Smooth muscle cell (in vitro differentiated cells): ENCODE data around the gene TRPM2. TPM values are rescaled to one million over a fixed set of nuclear protein-coding genes. Genes with fewer than 3 reads are reported as not detected.

Source experiments
- DNase-seq: peaks from one replicate; lab custom pipeline; 2025; ENCODE audit not compliant: unreplicated experiment; lab: John Stamatoyannopoulos, UW
- H2AFZ ChIP-seq: fragments of 200-600 bp; sonication (generic); 2 replicates; pipeline ENCODE4 v1.6.0; 2016; ENCODE audit warnings: antibody characterized with exemption, low read depth, mild to moderate bottlenecking
- H3F3A ChIP-seq: fragments of 200-600 bp; sonication (generic); 2 replicates; pipeline ENCODE4 v1.6.0; 2017; ENCODE audit warnings: antibody characterized with exemption, low read depth
- H3K27ac ChIP-seq: fragments of 200-600 bp; sonication (generic); 2 replicates; pipeline ENCODE4 v1.5.1; 2016; ENCODE audit warnings: low read depth, mild to moderate bottlenecking
- H3K27me3 ChIP-seq: fragments of 200-600 bp; sonication (generic); 2 replicates; pipeline ENCODE4 v1.6.1; 2016; ENCODE audit warnings: low read depth, mild to moderate bottlenecking
- H3K36me3 ChIP-seq: fragments of 200-600 bp; sonication (generic); 2 replicates; pipeline ENCODE4 v1.5.1; 2016; ENCODE audit warnings: low read depth
- H3K4me1 ChIP-seq: fragments of 200-600 bp; sonication (generic); 2 replicates; pipeline ENCODE4 v1.5.1; 2016; ENCODE audit warnings: low read depth
- H3K4me2 ChIP-seq: fragments of 200-600 bp; sonication (generic); 2 replicates; pipeline ENCODE4 v1.6.0; 2016; ENCODE audit warnings: mild to moderate bottlenecking
- H3K4me3 ChIP-seq: fragments of 200-600 bp; sonication (generic); 2 replicates; pipeline ENCODE4 v1.5.1; 2016; ENCODE audit warnings: mild to moderate bottlenecking
- H3K79me2 ChIP-seq: fragments of 200-600 bp; sonication (generic); 2 replicates; pipeline ENCODE4 v1.6.0; 2016; ENCODE audit warnings: low read depth, mild to moderate bottlenecking
- H3K9ac ChIP-seq: fragments of 200-600 bp; sonication (generic); 2 replicates; pipeline ENCODE4 v1.6.0; 2016; ENCODE audit warnings: low read depth
- H3K9me3 ChIP-seq: fragments of 200-600 bp; sonication (generic); replicated peaks from 2 replicates; pipeline ENCODE4 v1.5.1; 2016; ENCODE audit warnings: low read depth
- H4K20me1 ChIP-seq: fragments of 200-600 bp; sonication (generic); 2 replicates; pipeline ENCODE4 v1.6.0; 2016; ENCODE audit warnings: low read depth
- CTCF ChIP-seq: fragments of 200-600 bp; sonication (generic); IDR thresholded peaks from 2 replicates; pipeline ENCODE4 v1.5.1; 2017; ENCODE audit warnings: borderline replicate concordance, mild to moderate bottlenecking, antibody characterized with exemption; ENCODE audit not compliant: insufficient read depth, poor library complexity, severe bottlenecking
- WGBS: methylation state at CpG from one replicate; pipeline ENCODE4 v1.1.7; 2016; ENCODE audit warnings: low lambda C conversion rate; 5-methylcytosine and 5-hydroxymethylcytosine counted together
- polyA plus RNA-seq: library from polyadenylated mRNA; unstranded; fragments of >200 nt; fragmentation: Nextera tagmentation; extraction: Ambion mirVana; gene quantifications from 2 replicates; pipeline ENCODE4 v1.2.1, GENCODE V29; 2016
- total RNA-seq: library from RNA; depleted of rRNA; stranded (reverse); fragments of >200 nt; gene quantifications from 2 replicates; pipeline ENCODE4 v1.2.3, GENCODE V29; 2014

Gene TRPM2
- total and polyA plus RNA-seq, 2 experiments from 2014 or later = 0.31 TPM; not detected in 1

- Histone ChIP-seq H3K27me3 (no peaks in the 10 kb centered on the region), H3K4me3 (no peak overlapping the region), H3K9ac (no peak overlapping the region), H3K4me2 (no peak overlapping the region), H3F3A (no peaks in the 10 kb centered on the region), H4K20me1 (no peaks in the 10 kb centered on the region), H3K9me3 (no peaks in the 10 kb centered on the region), H2AFZ (no peak overlapping the region), H3K27ac (no peak overlapping the region), H3K36me3 (no peaks in the 10 kb centered on the region), H3K79me2 (no peaks in the 10 kb centered on the region), H3K4me1 (no peaks in the 10 kb centered on the region)
- no peak for DNase-seq
- no peak for TF ChIP-seq CTCF
- WGBS = 89% methylated on average over 23 of the region's 24 CpGs
Measured at GRCh38 chr21:44354775-44355771, 1.7 kb downstream of the TRPM2 start.

- no peaks in the 10 kb centered on the region for H3K27me3 ChIP-seq
- H3K27ac ChIP-seq = no peak overlapping the region
- H3K9me3 ChIP-seq = no peaks in the 10 kb centered on the region
- TF ChIP-seq CTCF = no peak
- no peaks in the 10 kb centered on the region for H3F3A ChIP-seq
- no peaks in the 10 kb centered on the region for H3K79me2 ChIP-seq
- 96% methylated on average over 11 of the region's 11 CpGs for WGBS
- no peaks in the 10 kb centered on the region for H3K4me1 ChIP-seq
- DNase-seq = no peak
- no peak overlapping the region for H2AFZ ChIP-seq
- H3K4me2 ChIP-seq = no peak overlapping the region
- H3K4me3 ChIP-seq = no peak overlapping the region
- no peaks in the 10 kb centered on the region for H3K36me3 ChIP-seq
- no peak overlapping the region for H3K9ac ChIP-seq
- no peaks in the 10 kb centered on the region for H4K20me1 ChIP-seq
Measured at GRCh38 chr21:44356160-44356559, 2.7 kb downstream of the TRPM2 start.

- H3F3A ChIP-seq = no peaks in the 10 kb centered on the region
- H4K20me1 ChIP-seq = no peaks in the 10 kb centered on the region
- 88% methylated on average over 6 of the region's 6 CpGs for WGBS
Measured at GRCh38 chr21:44356636-44357035, 3.2 kb downstream of the TRPM2 start.

More at GRCh38 chr21:44356636-44357035, 3.2 kb downstream of the TRPM2 start:
- no peaks in the 10 kb centered on the region for H3K9me3 ChIP-seq
- no peaks in the 10 kb centered on the region for H3K36me3 ChIP-seq
- H3K4me2 ChIP-seq = no peak overlapping the region
- H3K9ac ChIP-seq = no peak overlapping the region
- no peaks in the 10 kb centered on the region for H3K27me3 ChIP-seq
- H3K4me3 ChIP-seq = no peak overlapping the region
- H3K79me2 ChIP-seq = no peaks in the 10 kb centered on the region
- H2AFZ ChIP-seq = no peak overlapping the region
- DNase-seq = no peak
- no peak for TF ChIP-seq CTCF
- H3K27ac ChIP-seq = no peak overlapping the region
- H3K4me1 ChIP-seq = no peaks in the 10 kb centered on the region
